HuH-7 (cell line): ENCODE data around the gene TCERG1L.

Experiments used
- DNase-seq: peaks from one replicate; pipeline ENCODE4 v3.0.0; 2011; ENCODE audit warnings: low spot score

The TCERG1L gene

DNA sequence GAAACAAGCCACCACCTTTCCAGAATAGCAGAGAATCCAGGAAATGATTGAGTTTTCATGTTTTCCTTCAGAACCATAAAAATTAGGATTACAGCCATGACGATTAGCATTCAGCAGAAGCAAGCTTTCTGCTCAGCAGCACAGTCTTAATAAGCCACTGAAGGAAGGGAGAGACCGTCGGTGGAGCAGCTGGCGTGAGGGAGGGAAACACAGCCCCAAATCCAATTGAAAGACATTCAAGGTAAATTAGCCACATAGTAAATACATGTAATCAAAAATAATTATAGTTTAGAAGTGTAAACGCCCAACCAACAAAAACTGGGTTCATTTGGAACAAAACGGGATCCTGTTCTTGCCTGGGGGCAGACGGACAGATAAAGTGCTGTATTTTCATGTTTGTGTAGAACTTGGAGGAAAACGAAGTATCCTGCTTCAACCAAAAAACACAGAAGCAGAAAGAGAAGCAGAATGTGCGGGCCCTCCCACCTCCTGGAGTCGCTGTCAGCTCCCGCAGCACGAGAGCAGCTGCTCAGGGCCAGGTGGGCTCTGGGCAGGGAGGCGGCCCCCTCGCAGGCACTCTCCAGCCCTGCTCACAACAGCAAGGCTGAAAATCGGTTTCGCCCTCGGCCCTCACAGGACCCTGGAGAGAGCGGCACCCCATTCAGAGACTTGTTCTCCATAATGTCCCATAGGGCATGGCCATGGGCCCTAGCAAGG lies 84.9 kb downstream of the TCERG1L start:
- no peak for DNase-seq

DNA sequence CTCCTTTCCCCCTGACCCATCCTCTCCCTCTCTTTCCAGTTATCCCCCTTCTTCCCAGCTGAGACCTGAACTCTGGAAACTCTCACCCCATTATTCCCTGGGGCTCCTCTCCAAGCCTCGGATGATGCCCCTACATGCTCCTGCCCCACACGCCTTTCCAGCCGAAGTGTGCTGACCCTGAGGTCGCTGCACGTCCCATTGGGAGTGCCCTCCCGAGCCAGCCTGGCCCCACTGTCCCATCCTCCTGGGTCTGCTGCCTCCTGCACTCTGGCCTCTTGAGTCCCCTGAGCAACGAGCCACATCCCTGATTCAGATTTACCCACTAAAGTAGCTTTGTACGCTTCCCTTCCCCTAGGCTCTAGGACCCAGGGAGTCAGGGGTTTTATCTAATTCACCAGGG lies 87.4 kb downstream of the TCERG1L start:
- no peak for DNase-seq

DNA sequence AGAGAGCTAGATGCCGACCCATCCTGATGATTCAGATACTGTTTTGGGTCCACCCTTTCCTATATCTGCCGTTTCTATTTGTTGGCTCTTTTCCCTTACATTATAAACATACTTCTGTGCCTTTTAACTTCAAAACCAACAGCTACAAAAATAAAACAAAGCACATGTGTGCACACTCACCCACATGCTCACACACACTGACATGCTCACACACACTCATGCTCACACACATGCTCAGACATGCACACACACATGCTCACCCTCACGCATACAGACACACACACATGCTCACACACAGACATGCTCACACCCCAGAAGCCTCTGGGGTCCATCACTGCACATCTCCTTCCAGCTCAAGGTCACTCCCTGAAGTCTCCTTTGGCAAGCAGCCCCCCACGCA lies 88.1 kb downstream of the TCERG1L start:
- DNase-seq, result no peak

GRCh38 chr10:131222986-131223385 lies 88.5 kb downstream of the TCERG1L start:
- no peak for DNase-seq

GRCh38 chr10:131221632-131222277 lies 89.8 kb downstream of the TCERG1L start:
- no peak for DNase-seq

- DNase-seq, result no peak
Observed at GRCh38 chr10:131220601-131221171, 90.8 kb downstream of the TCERG1L start.

DNA sequence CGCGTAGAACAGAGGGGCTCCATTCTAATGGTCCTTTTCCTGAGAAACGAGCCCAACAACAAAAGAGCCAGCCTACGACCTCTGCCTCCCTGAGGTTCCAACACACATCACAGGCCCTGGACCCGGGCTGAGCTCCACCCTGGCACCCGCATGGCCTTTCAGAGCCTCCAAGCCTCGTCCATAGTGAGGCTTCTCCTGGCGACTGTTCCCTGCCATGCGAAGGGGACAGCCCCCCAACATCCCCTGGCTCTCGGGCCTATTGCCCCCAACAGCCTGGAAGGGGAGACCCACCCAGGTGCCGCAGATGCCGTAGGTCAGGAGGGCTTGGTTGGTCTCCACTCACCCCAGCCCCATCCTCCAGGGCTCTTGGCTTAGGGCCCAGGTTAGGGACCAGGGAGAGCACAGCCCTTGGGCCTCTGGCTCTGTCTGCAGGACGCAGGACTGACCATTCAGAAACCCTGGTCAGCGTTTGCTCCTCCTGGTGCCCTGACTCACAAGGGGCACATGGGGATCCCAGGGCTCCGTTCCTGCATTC lies 91.5 kb downstream of the TCERG1L start:
- no peak for DNase-seq

DNA sequence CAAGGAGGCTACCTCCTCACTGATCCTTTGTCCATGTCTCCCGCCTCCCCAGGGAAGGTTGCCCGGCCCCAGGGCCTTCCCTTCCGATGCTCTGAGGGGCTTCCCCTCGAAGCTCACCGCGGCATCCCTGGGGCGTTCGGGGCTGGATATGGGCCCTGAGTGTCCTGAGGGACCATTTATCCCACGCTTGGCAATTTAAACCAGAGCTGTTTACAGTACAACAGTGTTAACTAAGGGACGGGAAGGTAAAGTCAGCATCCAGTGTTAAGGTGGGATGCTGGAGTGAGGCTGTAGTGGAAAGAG lies 92.0 kb downstream of the TCERG1L start:
- no peak for DNase-seq

DNA sequence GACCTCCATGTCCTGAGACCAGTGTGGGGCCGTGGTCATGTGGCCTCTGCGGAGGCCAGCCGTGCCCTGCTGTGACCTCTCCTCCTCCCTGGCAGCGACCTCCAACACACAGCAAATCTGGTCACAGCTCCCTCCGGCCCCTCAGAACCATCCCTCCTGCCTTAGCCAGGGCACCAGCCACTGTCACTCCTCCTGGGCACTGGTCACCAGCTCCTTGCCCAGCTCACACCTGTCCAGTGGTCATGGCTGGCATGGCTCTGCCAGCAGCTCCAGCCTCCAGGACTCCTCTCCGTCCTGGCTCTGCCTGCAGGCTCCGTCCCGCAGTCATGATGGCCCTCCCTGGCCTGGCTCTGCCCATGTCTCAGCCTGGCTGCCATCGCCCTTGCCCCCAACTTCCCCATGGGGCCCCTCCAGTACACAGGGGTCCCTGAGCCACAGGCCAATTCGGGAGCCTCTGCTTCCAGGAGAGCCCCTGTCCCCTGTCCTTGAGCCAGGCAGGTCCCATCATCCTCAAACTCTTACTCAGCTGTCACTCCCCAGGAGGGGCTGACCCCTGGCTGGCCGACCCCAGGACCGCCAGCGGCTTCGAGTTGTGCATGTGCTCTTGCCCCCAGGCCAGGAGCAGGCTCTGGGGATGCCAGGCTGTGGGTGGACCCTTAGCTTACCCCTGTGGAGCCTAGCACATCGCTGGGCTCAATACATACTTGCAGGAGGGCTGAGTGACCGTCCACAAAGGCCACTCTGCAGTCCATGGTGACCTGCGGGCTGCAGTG lies 92.5 kb downstream of the TCERG1L start:
- no peak for DNase-seq

GRCh38 chr10:131216681-131217230 lies 94.8 kb downstream of the TCERG1L start:
- DNase-seq, result no peak

- DNase-seq, result no peak
Observed at GRCh38 chr10:131215776-131216175, 95.7 kb downstream of the TCERG1L start.

DNA sequence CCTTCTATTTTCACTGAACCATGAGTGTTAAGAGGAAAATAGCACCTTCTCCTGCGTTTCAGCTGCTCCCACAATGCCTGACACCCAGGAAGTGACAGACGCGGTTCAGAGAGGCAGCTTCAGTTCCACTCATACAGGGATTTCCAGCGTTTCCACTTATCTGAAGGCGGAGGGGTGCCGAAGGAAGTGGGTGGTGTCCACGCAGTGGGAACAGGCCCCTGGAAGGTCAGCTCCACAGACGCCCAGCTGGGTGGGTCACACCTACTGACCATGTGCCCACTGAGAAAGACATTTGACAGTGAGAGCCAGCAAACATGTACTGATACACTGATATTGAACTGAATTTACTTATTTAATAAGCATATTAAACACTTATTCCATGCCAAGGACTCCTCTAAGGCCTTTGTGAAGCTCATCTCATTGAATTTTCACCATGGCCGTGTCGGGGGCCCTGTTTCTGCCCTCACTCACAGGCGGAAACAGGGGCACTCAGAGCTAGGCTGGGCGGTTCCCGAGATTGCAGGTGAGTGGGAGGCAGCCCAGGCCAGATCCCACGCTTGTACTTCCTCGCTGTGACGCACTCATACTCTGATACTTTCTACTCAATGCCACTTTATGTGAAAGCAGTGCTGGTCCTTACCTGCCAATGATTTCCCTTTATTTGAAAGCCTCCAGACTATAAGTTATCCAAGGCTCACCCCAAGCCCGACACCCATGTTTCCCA lies 96.8 kb downstream of the TCERG1L start:
- DNase-seq, result no peak

DNA sequence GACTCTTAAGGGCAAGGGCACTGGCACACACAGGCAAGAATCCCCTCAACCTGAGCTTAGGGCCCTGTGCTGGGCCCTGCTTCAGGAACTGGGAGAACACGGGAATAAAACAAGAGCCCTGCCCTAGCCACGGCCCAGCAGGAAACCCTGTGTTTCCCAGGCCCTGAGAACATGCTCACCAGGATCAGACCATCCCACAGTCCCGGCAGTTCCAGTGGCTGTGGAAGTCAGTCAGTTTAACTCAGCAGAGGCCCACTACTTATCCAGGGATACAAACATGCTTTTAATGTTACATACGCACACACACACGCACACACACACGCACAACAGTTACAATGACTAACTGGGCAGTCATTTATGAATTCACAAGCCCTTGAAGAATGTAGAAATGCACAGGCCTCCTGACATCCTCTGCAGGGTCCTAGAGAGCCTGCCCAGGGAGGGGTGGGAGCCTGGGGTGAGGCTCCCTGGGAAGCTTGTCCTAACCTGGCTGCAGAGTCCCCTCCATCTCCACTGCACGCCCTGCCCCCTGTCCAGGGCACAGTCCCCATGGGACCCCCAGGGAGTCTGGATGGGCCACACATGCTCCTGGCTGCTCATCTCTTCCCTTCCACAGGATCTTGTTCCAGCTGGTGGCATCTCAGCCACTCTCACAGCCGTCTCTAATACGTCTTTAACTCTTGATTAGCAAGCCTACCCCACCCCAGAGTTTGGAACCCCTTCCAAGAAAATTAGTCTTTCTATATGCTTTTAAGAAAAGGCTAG lies 97.6 kb downstream of the TCERG1L start:
- no peak for DNase-seq

- no peak for DNase-seq
Observed at GRCh38 chr10:131212763-131213325, 98.7 kb downstream of the TCERG1L start.

GRCh38 chr10:131211965-131212619 lies 99.4 kb downstream of the TCERG1L start:
- DNase-seq, result no peak

GRCh38 chr10:131211559-131211958 lies 100.0 kb downstream of the TCERG1L start:
- DNase-seq, result no peak

- no peak for DNase-seq
Observed at GRCh38 chr10:131211146-131211545, 100.4 kb downstream of the TCERG1L start.

GRCh38 chr10:131210181-131210580 lies 101.3 kb downstream of the TCERG1L start:
- DNase-seq, result no peak

GRCh38 chr10:131207584-131208532 lies 103.7 kb downstream of the TCERG1L start:
- no peak for DNase-seq
